OCI-LY3 (cell line): ENCODE results near the gene UST.

Experiments used
- EZH2phosphoT487 ChIP-seq: fragments of 200-600 bp; shearing (Covaris generic); IDR thresholded peaks from 2 replicates; pipeline ENCODE4 v1.6.1; 2018; ENCODE audit warnings: antibody characterized with exemption, mixed run types, low read depth
- TF ChIP-seq, protein P1 (sequence below): fragments of 200-600, 300-600 bp; sonication (generic); IDR thresholded peaks from 2 replicates; pipeline ENCODE4 v1.5.1; 2014; ENCODE audit warnings: antibody characterized with exemption, low read length, low read depth

DNA sequence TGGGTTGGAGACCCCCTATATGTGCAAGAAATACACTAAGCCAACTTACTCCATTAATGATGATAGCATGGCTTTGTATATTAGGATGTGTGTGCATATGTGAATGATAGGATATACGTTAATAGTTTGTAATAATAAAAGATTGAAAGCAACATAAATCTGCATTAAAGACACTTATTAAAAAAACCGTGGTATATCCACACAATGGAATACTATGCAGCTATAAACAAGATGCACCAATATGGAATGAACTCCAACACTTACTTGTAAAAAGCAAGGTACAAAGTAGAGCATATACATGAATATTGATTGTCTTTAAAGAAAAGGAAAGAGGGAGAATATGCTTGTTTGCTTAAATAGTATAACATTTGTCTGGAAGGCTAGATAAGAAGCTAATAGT lies 68.0 kb downstream of the UST start:
- TF ChIP-seq, protein P1, sequence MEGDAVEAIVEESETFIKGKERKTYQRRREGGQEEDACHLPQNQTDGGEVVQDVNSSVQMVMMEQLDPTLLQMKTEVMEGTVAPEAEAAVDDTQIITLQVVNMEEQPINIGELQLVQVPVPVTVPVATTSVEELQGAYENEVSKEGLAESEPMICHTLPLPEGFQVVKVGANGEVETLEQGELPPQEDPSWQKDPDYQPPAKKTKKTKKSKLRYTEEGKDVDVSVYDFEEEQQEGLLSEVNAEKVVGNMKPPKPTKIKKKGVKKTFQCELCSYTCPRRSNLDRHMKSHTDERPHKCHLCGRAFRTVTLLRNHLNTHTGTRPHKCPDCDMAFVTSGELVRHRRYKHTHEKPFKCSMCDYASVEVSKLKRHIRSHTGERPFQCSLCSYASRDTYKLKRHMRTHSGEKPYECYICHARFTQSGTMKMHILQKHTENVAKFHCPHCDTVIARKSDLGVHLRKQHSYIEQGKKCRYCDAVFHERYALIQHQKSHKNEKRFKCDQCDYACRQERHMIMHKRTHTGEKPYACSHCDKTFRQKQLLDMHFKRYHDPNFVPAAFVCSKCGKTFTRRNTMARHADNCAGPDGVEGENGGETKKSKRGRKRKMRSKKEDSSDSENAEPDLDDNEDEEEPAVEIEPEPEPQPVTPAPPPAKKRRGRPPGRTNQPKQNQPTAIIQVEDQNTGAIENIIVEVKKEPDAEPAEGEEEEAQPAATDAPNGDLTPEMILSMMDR, result no peak
- no peak for TF ChIP-seq EZH2phosphoT487
